OCI-LY7 (cell line): Measurements from ENCODE around the gene MACF1. TPM values are rescaled to one million over a fixed set of nuclear protein-coding genes. Genes with fewer than 3 reads are reported as not detected.

ENCODE experiments used
- BruUV-seq: library from RNA; stranded (reverse); fragments of 400-500 nt; replicated peaks from 2 replicates; lab custom pipeline; 2021; lab: Mats Ljungman, UMichigan
- CTCF ChIA-PET: fragments of 300-600 bp; sonication (Branson Sonifier 250); formaldehyde crosslinking; loops from one replicate; lab custom pipeline; 2022; ENCODE audit warnings: antibody characterized with exemption; ENCODE audit not compliant: unreplicated experiment; lab: Charles Lee
- POLR2A ChIA-PET: fragments of 300-600 bp; sonication (Branson Sonifier 250); formaldehyde crosslinking; loops from one replicate; lab custom pipeline; 2022; ENCODE audit warnings: antibody characterized with exemption; lab: Charles Lee
- DNase-seq: peaks from one replicate; pipeline ENCODE4 v3.0.0-alpha.2; 2015; ENCODE audit warnings: low spot score
- H2AFZ ChIP-seq: fragments of 200-600 bp; sonication (generic), shearing (Covaris generic); 2 replicates; pipeline ENCODE4 v1.6.1; 2014; ENCODE audit warnings: mild to moderate bottlenecking, antibody characterized with exemption, low read length, moderate library complexity
- H3K27ac ChIP-seq: fragments of 200-600 bp; sonication (generic); 2 replicates; pipeline ENCODE4 v1.5.1; 2014; ENCODE audit warnings: mixed run types, low read depth, mild to moderate bottlenecking, moderate library complexity, low read length, inconsistent platforms; ENCODE audit not compliant: poor library complexity, severe bottlenecking
- H3K36me3 ChIP-seq: fragments of 200-600 bp; sonication (generic); 2 replicates; pipeline ENCODE4 v1.6.1; 2014; ENCODE audit warnings: mild to moderate bottlenecking, antibody characterized with exemption, low read length, moderate library complexity, mixed read lengths; ENCODE audit not compliant: insufficient read depth
- H3K4me1 ChIP-seq: fragments of 200-600 bp; sonication (generic); 2 replicates; pipeline ENCODE4 v1.5.1; 2014; ENCODE audit warnings: mild to moderate bottlenecking, low read length; ENCODE audit not compliant: insufficient read depth, poor library complexity, severe bottlenecking
- H3K4me2 ChIP-seq: fragments of 200-600 bp; sonication (generic); 2 replicates; pipeline ENCODE4 v1.6.1; 2014; ENCODE audit warnings: mild to moderate bottlenecking, low read length
- H3K4me3 ChIP-seq: fragments of 200-600 bp; sonication (generic); 2 replicates; pipeline ENCODE4 v1.5.1; 2014; ENCODE audit warnings: mild to moderate bottlenecking, low read depth, low read length; ENCODE audit not compliant: poor library complexity, severe bottlenecking
- H3K79me2 ChIP-seq: fragments of 200-600 bp; sonication (generic); 2 replicates; pipeline ENCODE4 v1.6.1; 2016; ENCODE audit warnings: low read depth, mild to moderate bottlenecking, low read length, moderate library complexity, mixed read lengths; ENCODE audit not compliant: insufficient read depth
- H3K9me2 ChIP-seq: fragments of 200-600 bp; sonication (generic); 2 replicates; pipeline ENCODE4 v1.6.1; 2016; ENCODE audit warnings: mild to moderate bottlenecking, low read length, mixed read lengths; ENCODE audit not compliant: insufficient read depth
- H3K9me3 ChIP-seq: fragments of 200-600 bp; sonication (generic); 2 replicates; pipeline ENCODE4 v1.6.1; 2014; ENCODE audit warnings: mild to moderate bottlenecking, mixed run types, low read length, mixed read lengths
- H4K20me1 ChIP-seq: fragments of 200-600 bp; sonication (generic); 2 replicates; pipeline ENCODE4 v1.6.1; 2014; ENCODE audit warnings: mild to moderate bottlenecking, antibody characterized with exemption, low read length, moderate library complexity, mixed read lengths; ENCODE audit not compliant: insufficient read depth
- EZH2phosphoT487 ChIP-seq: fragments of 200-600 bp; sonication (generic); IDR thresholded peaks from 2 replicates; pipeline ENCODE4 v1.6.1; 2018; ENCODE audit warnings: low read depth, borderline replicate concordance, mild to moderate bottlenecking, mixed run types, antibody characterized with exemption, low read length, moderate library complexity, mixed read lengths
- intact Hi-C: fragments of 100-400 bp; cut with micrococcal nuclease; formaldehyde crosslinking; loops from one replicate; pipeline ENCODE4 v1.10.0; 2022; ENCODE audit not compliant: unreplicated experiment
- total RNA-seq, 2 experiments: library from RNA; depleted of rRNA in 1 of 2; stranded (reverse); fragments of >200 nt in 1 of 2; shearing (Covaris generic) in 1 of 2; gene quantifications; 2 replicates each; pipeline ENCODE4 v1.2.3, GENCODE V29; 2014 to 2022
- TF ChIP-seq, protein P1 (sequence below): fragments of 200-600 bp; sonication (generic); conservative IDR thresholded peaks from 2 replicates; pipeline ENCODE4 v1.5.1; 2014; ENCODE audit warnings: mild to moderate bottlenecking, antibody characterized with exemption, low read length, moderate library complexity, mixed read lengths

Gene MACF1
- total RNA-seq, 2 experiments from 2014 or later: 211 to 220 TPM

DNA sequence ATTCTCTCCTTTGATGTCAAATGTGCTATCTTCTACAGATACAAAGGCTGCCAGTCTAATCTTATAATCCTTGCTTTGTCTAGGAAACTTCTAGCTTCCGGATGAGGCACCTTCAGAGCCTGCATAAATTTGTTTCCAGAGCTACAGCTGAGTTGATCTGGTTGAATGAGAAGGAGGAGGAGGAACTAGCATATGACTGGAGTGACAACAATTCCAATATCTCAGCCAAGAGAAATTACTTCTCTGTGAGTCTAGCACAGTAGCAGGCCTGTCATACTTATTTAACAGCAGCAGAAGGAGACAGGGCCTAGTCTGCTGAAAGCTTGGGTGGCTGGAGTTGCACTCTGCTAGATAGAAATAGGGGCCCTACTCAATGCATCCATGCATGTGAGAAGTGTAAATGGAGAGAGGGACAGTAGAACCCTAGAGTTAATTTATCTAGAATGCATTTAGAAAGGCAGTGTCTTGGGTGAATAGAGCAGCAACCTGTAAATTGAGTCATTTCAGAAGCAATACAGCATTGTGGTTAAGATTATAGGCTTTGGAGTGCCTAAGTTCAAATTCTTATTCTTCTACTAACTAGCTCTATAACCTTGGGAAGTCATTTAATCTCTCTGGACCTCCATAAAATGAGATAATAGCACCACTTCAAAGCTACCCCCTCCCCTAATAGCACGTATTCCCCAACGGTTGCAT, 89.0 kb downstream of the MACF1 start:
- Histone ChIP-seq H3K27ac (no peak overlapping the region), H3K4me1 (no peaks in the 10 kb centered on the region), H3K79me2 (no peaks in the 10 kb centered on the region), H3K36me3 (peaks cover 89% of the 10 kb centered on the region), H3K9me3 (no peaks in the 10 kb centered on the region), H3K4me3 (no peak overlapping the region), H3K4me2 (no peak overlapping the region), H3K9me2 (no peaks in the 10 kb centered on the region), H2AFZ (no peak overlapping the region), H4K20me1 (no peaks in the 10 kb centered on the region)
- BruUV-seq: no TSS peak
- intact Hi-C loops: no loop called here
- no peak for DNase-seq
- CTCF ChIA-PET: interaction anchor here (0.6 kb wide), 1 partner anchor 198 kb away, joined by 4 read pairs; no protein-coding TSS in a partner anchor
- POLR2A ChIA-PET: interaction anchor here (1.2 kb wide), 1 partner anchor 102 kb away, joined by 4 read pairs; no protein-coding TSS in a partner anchor
- TF ChIP-seq EZH2phosphoT487: no peak
- TF ChIP-seq, protein P1, sequence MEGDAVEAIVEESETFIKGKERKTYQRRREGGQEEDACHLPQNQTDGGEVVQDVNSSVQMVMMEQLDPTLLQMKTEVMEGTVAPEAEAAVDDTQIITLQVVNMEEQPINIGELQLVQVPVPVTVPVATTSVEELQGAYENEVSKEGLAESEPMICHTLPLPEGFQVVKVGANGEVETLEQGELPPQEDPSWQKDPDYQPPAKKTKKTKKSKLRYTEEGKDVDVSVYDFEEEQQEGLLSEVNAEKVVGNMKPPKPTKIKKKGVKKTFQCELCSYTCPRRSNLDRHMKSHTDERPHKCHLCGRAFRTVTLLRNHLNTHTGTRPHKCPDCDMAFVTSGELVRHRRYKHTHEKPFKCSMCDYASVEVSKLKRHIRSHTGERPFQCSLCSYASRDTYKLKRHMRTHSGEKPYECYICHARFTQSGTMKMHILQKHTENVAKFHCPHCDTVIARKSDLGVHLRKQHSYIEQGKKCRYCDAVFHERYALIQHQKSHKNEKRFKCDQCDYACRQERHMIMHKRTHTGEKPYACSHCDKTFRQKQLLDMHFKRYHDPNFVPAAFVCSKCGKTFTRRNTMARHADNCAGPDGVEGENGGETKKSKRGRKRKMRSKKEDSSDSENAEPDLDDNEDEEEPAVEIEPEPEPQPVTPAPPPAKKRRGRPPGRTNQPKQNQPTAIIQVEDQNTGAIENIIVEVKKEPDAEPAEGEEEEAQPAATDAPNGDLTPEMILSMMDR: no peak

DNA sequence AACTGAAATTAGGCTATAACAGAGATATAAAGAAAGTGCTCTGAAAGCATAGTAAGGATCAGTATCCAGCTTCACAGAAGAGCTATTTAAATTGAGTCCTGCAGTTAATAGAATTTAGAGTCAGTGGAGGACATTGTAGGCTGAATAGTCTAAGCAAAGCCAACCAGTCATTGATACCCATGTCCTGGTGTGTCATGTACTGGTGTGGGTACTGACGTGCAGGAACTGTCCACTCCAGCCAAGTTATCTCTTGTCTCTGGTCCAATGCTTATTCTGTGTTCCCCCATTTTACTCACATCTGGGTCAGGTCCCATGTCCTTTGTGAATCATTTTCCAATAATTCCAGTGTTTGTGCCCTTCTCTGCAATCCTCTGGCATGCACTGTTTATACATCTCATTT, 90.0 kb downstream of the MACF1 start:
- BruUV-seq: no TSS peak
- POLR2A ChIA-PET: interaction anchor here (1.2 kb wide), 1 partner anchor 103 kb away, joined by 4 read pairs; no protein-coding TSS in a partner anchor
- Histone ChIP-seq H3K4me2 (no peak overlapping the region), H3K9me2 (no peaks in the 10 kb centered on the region), H2AFZ (no peak overlapping the region), H3K4me1 (no peaks in the 10 kb centered on the region), H3K79me2 (no peaks in the 10 kb centered on the region), H3K27ac (no peak overlapping the region), H3K4me3 (no peak overlapping the region), H3K36me3 (peaks cover 90% of the 10 kb centered on the region), H4K20me1 (no peaks in the 10 kb centered on the region), H3K9me3 (no peaks in the 10 kb centered on the region)
- DNase-seq: no peak
- intact Hi-C loops: no loop called here
- TF ChIP-seq, protein P1: no peak
- no peak for TF ChIP-seq EZH2phosphoT487
- CTCF ChIA-PET: no interaction called here

DNA sequence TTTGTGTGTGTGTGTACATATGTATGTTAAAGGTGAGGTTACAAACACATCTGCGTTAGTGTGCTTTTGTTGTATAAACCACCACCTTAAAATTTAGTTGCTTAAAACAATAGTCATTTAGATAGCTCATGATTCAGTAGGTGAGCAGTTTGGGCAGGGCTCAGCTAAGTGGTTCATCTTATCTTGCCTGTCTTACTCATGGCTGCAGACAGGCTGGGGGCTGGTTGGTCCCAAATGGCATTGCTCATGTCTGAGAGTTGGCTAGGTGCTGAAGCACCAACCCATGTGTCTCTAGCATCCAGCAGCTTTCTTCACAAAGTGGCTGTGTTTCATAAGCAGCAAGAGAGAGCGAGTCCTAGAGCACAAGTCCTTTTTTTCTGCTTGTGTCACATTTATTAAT, 91.4 kb downstream of the MACF1 start:
- H3K36me3 ChIP-seq: peaks cover 92% of the 10 kb centered on the region
- no peak for DNase-seq
- no peaks in the 10 kb centered on the region for H3K4me1 ChIP-seq
- H3K9me3 ChIP-seq: no peaks in the 10 kb centered on the region
- POLR2A ChIA-PET: interaction anchor here (0.6 kb wide), 1 partner anchor 539 kb away, joined by 3 read pairs; no protein-coding TSS in a partner anchor
- no peak overlapping the region for H2AFZ ChIP-seq
- H3K4me2 ChIP-seq: no peak overlapping the region
- no peak overlapping the region for H3K4me3 ChIP-seq
- TF ChIP-seq, protein P1: no peak
- BruUV-seq: no TSS peak
- H3K79me2 ChIP-seq: no peaks in the 10 kb centered on the region
- intact Hi-C loops: no loop called here
- no peak overlapping the region for H3K27ac ChIP-seq
- H4K20me1 ChIP-seq: no peaks in the 10 kb centered on the region
- no peaks in the 10 kb centered on the region for H3K9me2 ChIP-seq
- CTCF ChIA-PET: no interaction called here
